Panc1 (cell line): Measurements from ENCODE around the gene PSKH1.

Source experiments
- CTCF ChIP-seq: fragments of 450-650 bp; IDR thresholded peaks from 2 replicates; pipeline ENCODE4 v1.5.1; 2017; ENCODE audit warnings: mild to moderate bottlenecking
- POLR2AphosphoS5 ChIP-seq: IDR thresholded peaks from 2 replicates; pipeline ENCODE4 v1.6.1; 2012; ENCODE audit warnings: mild to moderate bottlenecking, low read depth, low read length, moderate library complexity
- REST ChIP-seq, 2 experiments: IDR thresholded peaks; 2 replicates each; pipeline ENCODE4 v1.6.1; 2011 to 2012; ENCODE audit warnings: low read depth in 2 of 2, control low read depth in 1 of 2, low read length in 1 of 2, mild to moderate bottlenecking in 1 of 2, moderate library complexity in 1 of 2; ENCODE audit not compliant: insufficient read depth in 1 of 2
- SIN3A ChIP-seq: IDR thresholded peaks from 2 replicates; pipeline ENCODE4 v1.6.1; 2012; ENCODE audit warnings: low read depth, mild to moderate bottlenecking, low read length, moderate library complexity, borderline replicate concordance; ENCODE audit not compliant: insufficient read depth
- TCF7L2 ChIP-seq: IDR thresholded peaks from 2 replicates; pipeline ENCODE4 v1.6.1; 2011; ENCODE audit warnings: mild to moderate bottlenecking, low read depth, low read length, inconsistent platforms

GRCh38 chr16:67848118-67848517 is 44.9 kb upstream of the PSKH1 start:
- TF ChIP-seq CTCF, result no peak
- no peak for TF ChIP-seq POLR2AphosphoS5
- TF ChIP-seq SIN3A, result no peak
- TF ChIP-seq REST (IDR thresholded peaks at IDR 0.05; ENCODE audit: insufficient read depth in 1 of 2, low read depth in 2 of 2, low read length in 1 of 2), result no peak
- TF ChIP-seq TCF7L2, result no peak
